ENCODE results near the gene CXXC1. TPM values are rescaled to one million over a fixed set of nuclear protein-coding genes. Genes with fewer than 3 reads are reported as not detected.
A peak's percentile ranks its signal among the peaks of the same experiment; 100 is the strongest.
"Not testable (repeated sequence)": the region's sequence is repeated elsewhere in the genome, so short reads cannot be mapped to it uniquely, and the experiment has no call there.

CXXC1 gene
- total RNA-seq, 1 experiment from 2014 or later: 43.0 TPM

GRCh38 chr18:50289108-50289443, 1.6 kb upstream of the CXXC1 start:
- Histone ChIP-seq H3K27me3 (ENCODE audit: low read length) (no peaks in the 10 kb centered on the region), H3K4me3 (ENCODE audit: low read length) (no peak overlapping the region), H2AFZ (ENCODE audit: low read length) (0 out of 2 replicates have a peak overlapping the region, but pooled peaks have one; percentile 30), H3K79me2 (ENCODE audit: low read length) (peaks cover 21% of the 10 kb centered on the region), H3K9me2 (replicated peaks; ENCODE audit: insufficient read depth, low read length) (no peaks in the 10 kb centered on the region), H4K20me1 (ENCODE audit: insufficient read depth, low read depth, low read length) (0 out of 2 replicates have a peak, but pooled peaks cover 7% of the 10 kb centered on the region), H3K9ac (ENCODE audit: low read length) (no peak overlapping the region), H3K9me3 (ENCODE audit: low read length) (no peaks in the 10 kb centered on the region), H3K4me1 (ENCODE audit: low read length) (peaks cover 15% of the 10 kb centered on the region), H3K4me2 (ENCODE audit: low read depth, low read length, poor library complexity, severe bottlenecking) (no peak overlapping the region), H3K36me3 (ENCODE audit: insufficient read depth, low read length) (0 out of 2 replicates have a peak, but pooled peaks cover 6% of the 10 kb centered on the region), H3K27ac (ENCODE audit: low read length) (no peak overlapping the region)
- no peak for DNase-seq

DNA sequence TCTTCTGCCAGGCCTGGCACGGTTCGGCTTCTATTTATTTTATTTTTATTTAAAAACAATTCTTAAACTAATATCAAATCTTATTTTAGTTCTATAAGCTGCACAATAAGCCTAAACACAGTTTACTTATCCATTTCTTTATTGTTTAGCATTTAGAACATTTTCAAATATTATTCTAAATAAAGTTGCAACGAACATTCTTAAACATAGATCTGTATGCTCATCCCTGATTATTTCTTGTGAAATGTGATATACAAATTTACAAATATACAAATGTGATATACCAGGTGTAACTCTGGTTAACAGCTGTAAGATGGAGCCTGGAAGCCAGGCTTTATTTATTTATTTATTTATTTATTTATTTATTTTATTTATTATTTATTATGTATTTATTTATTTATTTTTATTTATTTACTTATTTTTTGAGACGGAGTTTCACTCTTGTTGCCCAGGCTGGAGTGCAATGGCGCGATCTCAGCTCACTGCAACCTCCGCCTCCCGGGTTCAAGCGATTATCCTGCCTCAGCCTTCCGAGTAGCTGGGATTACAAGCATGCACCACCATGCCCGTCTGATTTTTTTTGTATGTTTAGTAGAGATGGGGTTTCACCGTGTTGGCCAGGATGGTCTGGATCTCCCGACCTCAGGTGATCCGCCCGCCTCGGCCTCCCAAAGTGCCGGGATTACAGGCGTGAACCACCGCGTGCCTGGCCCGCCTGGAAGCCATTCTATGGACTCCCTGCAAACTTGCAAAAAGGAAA, 1.0 kb upstream of the CXXC1 start:
- Histone ChIP-seq H3K36me3 (ENCODE audit: insufficient read depth, low read length) (0 out of 2 replicates have a peak, but pooled peaks cover 10% of the 10 kb centered on the region), H3K4me3 (ENCODE audit: low read length) (peak overlapping the region; percentile 100), H2AFZ (ENCODE audit: low read length) (peak overlapping the region; percentile 99), H3K79me2 (ENCODE audit: low read length) (peaks cover 21% of the 10 kb centered on the region), H3K9ac (ENCODE audit: low read length) (peak overlapping the region; percentile 78), H3K4me2 (ENCODE audit: low read depth, low read length, poor library complexity, severe bottlenecking) (peak overlapping the region; percentile 87), H3K4me1 (ENCODE audit: low read length) (peaks cover 15% of the 10 kb centered on the region), H3K27ac (ENCODE audit: low read length) (peak overlapping the region; percentile 68)
- not testable (repeated sequence) for H3K9me2 ChIP-seq (replicated peaks; ENCODE audit: insufficient read depth, low read length); DNase-seq; H3K27me3 ChIP-seq (ENCODE audit: low read length); H4K20me1 ChIP-seq (ENCODE audit: insufficient read depth, low read depth, low read length); H3K9me3 ChIP-seq (ENCODE audit: low read length)

DNA sequence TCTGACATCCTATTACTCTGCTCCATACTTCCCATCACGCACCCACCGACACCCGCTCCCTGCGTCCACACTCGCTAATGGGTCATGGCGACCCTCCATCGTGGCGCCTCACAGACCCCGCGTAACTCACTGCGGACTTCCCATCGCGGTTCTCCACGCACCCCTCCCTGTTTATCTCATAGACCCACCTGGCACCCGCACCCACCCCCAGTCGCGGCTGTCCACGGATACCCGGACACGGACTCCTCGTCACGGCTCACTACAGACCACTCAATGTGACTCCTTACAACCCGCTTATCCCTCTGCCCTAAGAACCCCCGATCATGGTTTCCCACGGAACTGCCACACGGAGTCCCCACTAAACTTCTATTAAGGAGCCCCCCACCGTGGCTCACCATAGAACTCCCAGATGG, 458 bp downstream of the CXXC1 start:
- Histone ChIP-seq H3K27ac (ENCODE audit: low read length) (peak overlapping the region; percentile 21), H4K20me1 (ENCODE audit: insufficient read depth, low read depth, low read length) (0 out of 2 replicates have a peak, but pooled peaks cover 7% of the 10 kb centered on the region), H3K27me3 (ENCODE audit: low read length) (no peaks in the 10 kb centered on the region), H3K9ac (ENCODE audit: low read length) (peak overlapping the region; percentile 97), H3K36me3 (ENCODE audit: insufficient read depth, low read length) (0 out of 2 replicates have a peak, but pooled peaks cover 10% of the 10 kb centered on the region), H3K9me2 (replicated peaks; ENCODE audit: insufficient read depth, low read length) (no peaks in the 10 kb centered on the region), H3K4me3 (ENCODE audit: low read length) (peak overlapping the region; percentile 100), H2AFZ (ENCODE audit: low read length) (peak overlapping the region; percentile 15; the same call in 1 of the 2 replicates), H3K4me2 (ENCODE audit: low read depth, low read length, poor library complexity, severe bottlenecking) (peak overlapping the region; percentile 88), H3K9me3 (ENCODE audit: low read length) (no peaks in the 10 kb centered on the region), H3K79me2 (ENCODE audit: low read length) (peaks cover 21% of the 10 kb centered on the region), H3K4me1 (ENCODE audit: low read length) (peaks cover 17% of the 10 kb centered on the region)
- peak; percentile 62 for DNase-seq

DNA sequence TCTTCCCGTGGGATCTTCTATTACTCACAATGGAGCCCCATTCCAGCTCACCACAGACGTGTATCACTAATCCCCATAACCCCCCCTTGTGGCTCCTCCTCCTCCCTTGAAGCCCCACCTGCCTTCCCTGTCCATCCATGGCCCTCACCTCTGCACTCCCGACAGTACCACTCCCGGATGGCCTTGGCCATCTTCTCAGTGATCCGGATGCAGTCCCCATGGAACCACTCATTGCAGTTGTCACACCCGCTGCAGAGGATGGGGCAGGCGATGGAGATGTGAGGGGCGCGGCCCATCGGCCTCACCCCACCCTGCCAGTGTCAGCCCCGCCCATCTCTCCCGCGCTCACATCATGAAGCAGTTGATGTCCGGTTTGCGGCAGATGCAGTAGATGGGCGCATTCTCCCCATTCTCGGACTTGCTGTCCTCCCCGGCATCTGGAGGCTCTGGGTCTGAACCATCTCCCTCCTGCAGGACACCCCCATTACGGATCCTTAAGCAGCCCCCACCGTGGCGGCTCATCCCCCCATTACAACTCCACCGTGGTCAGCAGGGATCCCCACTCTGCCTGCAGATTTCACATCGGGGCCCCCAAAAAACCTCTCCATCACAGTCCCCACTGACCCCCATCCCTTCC, 983 bp downstream of the CXXC1 start:
- no peak overlapping the region for H2AFZ ChIP-seq (ENCODE audit: low read length)
- H3K4me1 ChIP-seq (ENCODE audit: low read length): peaks cover 18% of the 10 kb centered on the region
- H3K9ac ChIP-seq (ENCODE audit: low read length): peak overlapping the region; percentile 97
- H3K27me3 ChIP-seq (ENCODE audit: low read length): no peaks in the 10 kb centered on the region
- peak overlapping the region; percentile 21; the same call in 1 of the 2 replicates for H3K27ac ChIP-seq (ENCODE audit: low read length)
- peaks cover 21% of the 10 kb centered on the region for H3K79me2 ChIP-seq (ENCODE audit: low read length)
- H3K4me2 ChIP-seq (ENCODE audit: low read depth, low read length, poor library complexity, severe bottlenecking): peak overlapping the region; percentile 88
- 0 out of 2 replicates have a peak, but pooled peaks cover 7% of the 10 kb centered on the region for H4K20me1 ChIP-seq (ENCODE audit: insufficient read depth, low read depth, low read length)
- 0 out of 2 replicates have a peak, but pooled peaks cover 10% of the 10 kb centered on the region for H3K36me3 ChIP-seq (ENCODE audit: insufficient read depth, low read length)
- no peaks in the 10 kb centered on the region for H3K9me3 ChIP-seq (ENCODE audit: low read length)
- no peak for DNase-seq
- peak overlapping the region; percentile 100 for H3K4me3 ChIP-seq (ENCODE audit: low read length)
- no peaks in the 10 kb centered on the region for H3K9me2 ChIP-seq (replicated peaks; ENCODE audit: insufficient read depth, low read length)

- Histone ChIP-seq H3K4me2 (ENCODE audit: low read depth, low read length, poor library complexity, severe bottlenecking) (peak overlapping the region; percentile 88), H3K4me3 (ENCODE audit: low read length) (peak overlapping the region; percentile 100; the same call in 1 of the 2 replicates), H3K9ac (ENCODE audit: low read length) (peak overlapping the region; percentile 97; the same call in 1 of the 2 replicates)
These were observed 1.7 kb downstream of the CXXC1 start for GRCh38 chr18:50285631-50286321.

DNA sequence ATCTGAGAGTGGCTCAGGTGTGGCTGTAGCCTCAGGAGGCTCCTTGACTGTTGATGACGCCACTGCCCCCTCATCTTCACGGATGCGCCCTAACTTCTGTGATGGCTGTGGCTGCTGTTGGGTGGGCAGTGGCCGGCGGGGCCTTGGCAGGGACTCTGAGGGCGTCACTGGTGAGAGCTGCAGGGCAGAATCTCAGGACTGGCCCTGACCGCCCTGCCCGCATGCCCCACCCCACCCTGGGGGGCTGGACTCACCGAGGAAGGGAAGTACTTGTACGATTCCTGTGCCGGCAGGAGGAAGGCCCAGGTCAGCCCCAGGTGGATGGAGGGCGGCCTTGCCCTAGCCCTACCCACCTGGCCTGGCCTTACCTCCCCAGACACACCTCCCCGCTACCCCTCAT, 2.4 kb downstream of the CXXC1 start:
- Histone ChIP-seq H3K27me3 (ENCODE audit: low read length) (no peaks in the 10 kb centered on the region), H4K20me1 (ENCODE audit: insufficient read depth, low read depth, low read length) (0 out of 2 replicates have a peak, but pooled peaks cover 7% of the 10 kb centered on the region), H3K4me1 (ENCODE audit: low read length) (peaks cover 23% of the 10 kb centered on the region), H3K36me3 (ENCODE audit: insufficient read depth, low read length) (0 out of 2 replicates have a peak, but pooled peaks cover 10% of the 10 kb centered on the region), H3K4me3 (ENCODE audit: low read length) (no peak overlapping the region), H3K9me2 (replicated peaks; ENCODE audit: insufficient read depth, low read length) (no peaks in the 10 kb centered on the region), H3K27ac (ENCODE audit: low read length) (no peak overlapping the region), H3K9me3 (ENCODE audit: low read length) (no peaks in the 10 kb centered on the region), H2AFZ (ENCODE audit: low read length) (no peak overlapping the region), H3K9ac (ENCODE audit: low read length) (no peak overlapping the region), H3K79me2 (ENCODE audit: low read length) (peaks cover 33% of the 10 kb centered on the region), H3K4me2 (ENCODE audit: low read depth, low read length, poor library complexity, severe bottlenecking) (no peak overlapping the region)
- no peak for DNase-seq

More at GRCh38 chr18:50285631-50286321, 1.7 kb downstream of the CXXC1 start:
- peaks cover 25% of the 10 kb centered on the region for H3K79me2 ChIP-seq (ENCODE audit: low read length)
- H3K4me1 ChIP-seq (ENCODE audit: low read length): peaks cover 18% of the 10 kb centered on the region
- no peak for DNase-seq
- no peak overlapping the region for H3K27ac ChIP-seq (ENCODE audit: low read length)
- 0 out of 2 replicates have a peak, but pooled peaks cover 10% of the 10 kb centered on the region for H3K36me3 ChIP-seq (ENCODE audit: insufficient read depth, low read length)
- no peaks in the 10 kb centered on the region for H3K9me2 ChIP-seq (replicated peaks; ENCODE audit: insufficient read depth, low read length)
- no peaks in the 10 kb centered on the region for H3K27me3 ChIP-seq (ENCODE audit: low read length)
- H3K9me3 ChIP-seq (ENCODE audit: low read length): no peaks in the 10 kb centered on the region
- no peak overlapping the region for H2AFZ ChIP-seq (ENCODE audit: low read length)
- 0 out of 2 replicates have a peak, but pooled peaks cover 7% of the 10 kb centered on the region for H4K20me1 ChIP-seq (ENCODE audit: insufficient read depth, low read depth, low read length)

GRCh38 chr18:50284255-50284885, 3.1 kb downstream of the CXXC1 start:
- H3K4me2 ChIP-seq (ENCODE audit: low read depth, low read length, poor library complexity, severe bottlenecking): no peak overlapping the region
- no peaks in the 10 kb centered on the region for H3K9me3 ChIP-seq (ENCODE audit: low read length)
- no peak overlapping the region for H2AFZ ChIP-seq (ENCODE audit: low read length)
- H3K4me1 ChIP-seq (ENCODE audit: low read length): peaks cover 30% of the 10 kb centered on the region
- no peak overlapping the region for H3K9ac ChIP-seq (ENCODE audit: low read length)
- H3K79me2 ChIP-seq (ENCODE audit: low read length): peaks cover 40% of the 10 kb centered on the region
- H3K27me3 ChIP-seq (ENCODE audit: low read length): no peaks in the 10 kb centered on the region
- H3K4me3 ChIP-seq (ENCODE audit: low read length): no peak overlapping the region
- no peak overlapping the region for H3K27ac ChIP-seq (ENCODE audit: low read length)
- DNase-seq: no peak
- H3K9me2 ChIP-seq (replicated peaks; ENCODE audit: insufficient read depth, low read length): no peaks in the 10 kb centered on the region
- peaks cover 15% of the 10 kb centered on the region; the same call in 1 of the 2 replicates for H3K36me3 ChIP-seq (ENCODE audit: insufficient read depth, low read length)
- H4K20me1 ChIP-seq (ENCODE audit: insufficient read depth, low read depth, low read length): 0 out of 2 replicates have a peak, but pooled peaks cover 7% of the 10 kb centered on the region

Measured in Karpas-422 (cell line).